GM21717 (cell line): ENCODE measurements around the gene ZMYND15.
A peak's percentile ranks its signal among the peaks of the same experiment; 100 is the strongest.
"Not testable (repeated sequence)": the region's sequence is repeated elsewhere in the genome, so short reads cannot be mapped to it uniquely, and the experiment has no call there.

Source experiments
- ATAC-seq: cut with Tn5 transposase; IDR thresholded peaks from one replicate; pipeline ENCODE4 v1.9.1; 2021; ENCODE audit warnings: mild to moderate bottlenecking, moderate library complexity; ENCODE audit not compliant: unreplicated experiment

ZMYND15 gene, protein sequence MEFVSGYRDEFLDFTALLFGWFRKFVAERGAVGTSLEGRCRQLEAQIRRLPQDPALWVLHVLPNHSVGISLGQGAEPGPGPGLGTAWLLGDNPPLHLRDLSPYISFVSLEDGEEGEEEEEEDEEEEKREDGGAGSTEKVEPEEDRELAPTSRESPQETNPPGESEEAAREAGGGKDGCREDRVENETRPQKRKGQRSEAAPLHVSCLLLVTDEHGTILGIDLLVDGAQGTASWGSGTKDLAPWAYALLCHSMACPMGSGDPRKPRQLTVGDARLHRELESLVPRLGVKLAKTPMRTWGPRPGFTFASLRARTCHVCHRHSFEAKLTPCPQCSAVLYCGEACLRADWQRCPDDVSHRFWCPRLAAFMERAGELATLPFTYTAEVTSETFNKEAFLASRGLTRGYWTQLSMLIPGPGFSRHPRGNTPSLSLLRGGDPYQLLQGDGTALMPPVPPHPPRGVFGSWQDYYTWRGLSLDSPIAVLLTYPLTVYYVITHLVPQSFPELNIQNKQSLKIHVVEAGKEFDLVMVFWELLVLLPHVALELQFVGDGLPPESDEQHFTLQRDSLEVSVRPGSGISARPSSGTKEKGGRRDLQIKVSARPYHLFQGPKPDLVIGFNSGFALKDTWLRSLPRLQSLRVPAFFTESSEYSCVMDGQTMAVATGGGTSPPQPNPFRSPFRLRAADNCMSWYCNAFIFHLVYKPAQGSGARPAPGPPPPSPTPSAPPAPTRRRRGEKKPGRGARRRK

DNA sequence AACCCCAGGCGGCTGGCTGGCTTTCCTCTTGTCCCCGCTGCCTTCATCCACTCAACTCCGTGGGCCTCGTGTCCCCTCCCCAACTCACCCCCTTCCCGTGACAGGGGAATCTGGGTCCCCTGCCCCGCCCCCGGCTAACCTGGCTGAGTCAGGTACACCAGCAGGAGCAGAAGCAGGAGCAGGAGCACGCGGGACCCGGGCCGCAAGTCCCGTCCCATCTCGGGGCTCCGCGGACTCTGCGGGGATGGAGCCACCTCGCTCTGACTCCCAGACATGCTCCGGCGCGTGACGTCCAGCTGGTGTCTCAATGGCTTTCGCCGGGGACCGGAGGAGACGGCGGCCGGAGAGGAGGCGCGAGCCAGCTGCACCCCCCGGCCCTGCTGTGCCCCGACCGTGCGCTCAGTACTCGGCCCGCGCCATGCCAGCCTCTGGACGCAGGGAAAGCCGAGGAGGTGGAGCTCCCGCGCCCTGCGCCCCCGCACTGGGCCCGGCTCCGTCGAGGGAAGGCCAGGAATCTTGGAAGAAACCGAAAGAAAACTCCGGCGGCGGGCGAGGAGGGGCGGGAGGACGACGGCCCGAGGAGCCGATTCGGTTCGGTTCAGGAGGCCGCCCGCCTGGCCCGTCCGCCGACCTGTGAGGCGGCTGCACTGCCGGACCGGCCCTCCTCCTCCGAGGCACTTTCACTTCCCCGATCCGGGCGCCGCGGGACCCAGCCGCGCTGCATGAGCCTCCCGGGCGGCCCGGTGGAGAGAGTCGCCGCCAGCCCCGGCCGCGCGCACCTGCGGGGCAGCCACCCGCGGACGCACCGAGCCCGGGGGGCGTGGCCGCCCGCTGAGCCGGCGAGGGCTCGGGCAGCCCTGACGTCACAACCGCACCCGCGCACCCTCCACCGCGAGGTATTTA lies at the start of gene ZMYND15, which contains the start of gene CXCL16:
ZMYND15 (plus strand) TSS at position 712 of the 903 bp plus-strand sequence. CDS start 716 bp downstream, outside the sequence.
CXCL16 (minus strand) TSS at position 807 of the 903 bp plus-strand sequence; CDS start at position 218, 589 bp downstream.
- no peak for ATAC-seq

DNA sequence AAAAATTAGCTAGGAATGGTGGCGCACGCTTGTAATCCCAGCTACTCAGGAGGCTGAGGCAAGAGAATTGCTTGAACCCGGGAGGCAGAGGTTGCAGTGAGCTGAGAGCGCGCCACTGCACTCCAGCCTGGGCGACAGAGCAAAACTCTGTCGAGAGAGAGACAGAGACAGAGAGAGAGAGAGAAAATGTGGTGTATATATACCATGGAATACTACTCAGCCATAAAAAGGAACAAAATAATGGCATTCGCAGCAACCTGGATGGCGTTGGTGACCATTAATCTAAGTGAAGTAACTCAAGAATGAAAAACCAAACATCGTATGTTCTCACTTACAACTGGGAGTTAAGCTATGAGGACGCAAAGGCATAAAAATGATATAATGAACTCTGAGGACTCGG lies 49.8 kb upstream of the ZMYND15 start:
- ATAC-seq, result not testable (repeated sequence)

DNA sequence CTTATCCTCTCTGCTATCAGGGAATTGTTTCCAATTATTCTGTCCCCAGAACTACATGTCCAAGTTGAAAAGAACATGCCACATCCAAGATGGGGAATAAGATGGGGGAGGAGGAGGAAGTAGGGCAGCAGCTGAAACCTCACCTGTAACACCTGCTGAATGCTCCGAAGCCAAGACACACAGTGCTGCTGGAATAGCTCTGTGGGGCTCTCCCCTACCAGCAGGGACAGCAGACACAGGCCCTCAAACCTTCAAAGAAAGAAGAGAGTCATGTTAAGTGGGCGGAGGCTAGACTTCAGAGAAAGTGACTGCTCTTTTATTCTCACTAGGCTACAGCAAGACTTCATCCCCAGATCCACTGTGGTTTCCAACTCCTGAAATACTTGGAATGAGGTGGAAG lies 48.9 kb upstream of the ZMYND15 start:
- no peak for ATAC-seq

DNA sequence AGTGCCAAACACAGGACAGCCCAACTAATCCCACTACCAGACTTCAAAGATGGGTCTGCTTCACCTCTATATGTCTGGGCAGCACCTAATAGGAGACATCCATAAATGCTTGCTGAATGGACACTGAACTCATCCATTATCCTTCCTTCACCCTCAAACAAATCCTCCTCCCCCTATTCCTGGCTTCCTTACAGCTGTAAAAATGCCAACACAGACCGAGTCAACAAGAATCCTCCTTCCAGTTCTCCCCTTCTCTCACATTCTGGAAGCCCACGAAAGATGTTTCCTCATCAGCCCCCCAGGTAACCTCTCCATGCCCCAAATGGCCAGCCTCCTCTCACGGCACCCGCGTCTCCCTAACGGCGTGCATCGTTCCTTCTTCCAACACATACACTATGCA lies 47.9 kb upstream of the ZMYND15 start:
- ATAC-seq, result no peak

DNA sequence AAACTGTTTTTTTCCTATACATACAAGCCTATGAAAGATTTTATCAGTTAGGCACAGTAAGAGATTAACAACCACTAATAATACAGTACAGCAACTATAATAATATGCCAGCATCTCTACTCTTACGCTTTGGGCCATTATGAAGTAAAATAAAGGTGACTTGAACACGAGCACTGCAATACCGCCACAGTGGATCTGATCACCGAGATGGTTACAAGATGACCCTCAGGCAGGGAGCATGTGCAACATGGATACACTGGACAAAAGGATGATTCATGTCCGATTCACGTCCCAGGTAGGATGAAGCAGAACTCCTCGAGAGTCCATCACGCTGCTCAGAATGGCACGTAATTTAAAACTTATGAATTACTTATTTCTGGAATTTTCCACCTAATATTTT lies 46.2 kb upstream of the ZMYND15 start:
- no peak for ATAC-seq

DNA sequence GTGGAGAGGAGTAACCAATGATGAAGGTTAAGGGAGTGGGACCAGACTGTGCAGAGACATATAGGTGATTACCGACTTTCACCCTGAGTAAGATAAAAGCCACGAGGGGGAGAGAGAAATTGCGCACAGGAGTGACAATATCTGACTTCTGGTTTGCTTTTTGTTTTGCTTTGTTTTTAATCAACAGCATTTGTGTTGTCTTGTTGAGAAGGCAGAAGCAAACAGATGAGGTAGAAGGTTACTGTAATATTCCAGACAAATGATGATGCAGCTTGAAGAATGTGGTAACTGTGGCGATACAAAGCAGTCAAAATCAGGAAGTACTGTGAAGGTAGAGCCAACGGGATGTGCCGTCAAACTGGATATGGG lies 43.2 kb upstream of the ZMYND15 start:
- ATAC-seq, result no peak

DNA sequence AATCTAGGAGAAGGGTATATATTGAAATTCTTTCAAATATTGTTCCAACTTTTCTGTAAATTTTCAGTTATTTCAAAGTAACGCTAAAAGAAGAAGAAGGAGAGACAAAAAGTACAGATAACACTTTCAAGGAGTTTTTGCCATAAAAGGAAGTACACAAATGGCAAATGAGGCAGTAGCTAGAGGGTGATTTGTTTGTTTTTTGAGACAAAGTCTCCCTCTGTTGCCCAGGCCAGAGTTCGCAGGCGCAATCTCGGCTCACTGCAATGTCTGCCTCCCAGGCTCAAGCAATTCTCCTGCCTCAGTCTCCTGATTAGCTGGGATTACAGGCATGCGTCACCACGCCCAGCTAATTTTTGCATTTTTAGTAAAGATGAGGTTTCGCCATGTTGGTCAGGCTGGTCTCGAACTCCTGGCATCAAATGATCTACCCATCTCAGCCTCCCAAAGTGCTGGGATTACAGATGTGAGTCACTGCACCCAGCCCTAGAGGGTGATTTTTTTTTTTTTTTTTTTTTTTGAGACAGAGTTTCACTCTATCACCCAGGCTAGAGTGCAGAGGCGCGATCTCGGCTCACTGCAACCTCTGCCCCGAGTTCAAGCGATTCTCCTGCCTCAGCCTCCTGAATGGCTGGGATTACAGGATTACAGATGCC lies 40.1 kb upstream of the ZMYND15 start:
- not testable (repeated sequence) for ATAC-seq

DNA sequence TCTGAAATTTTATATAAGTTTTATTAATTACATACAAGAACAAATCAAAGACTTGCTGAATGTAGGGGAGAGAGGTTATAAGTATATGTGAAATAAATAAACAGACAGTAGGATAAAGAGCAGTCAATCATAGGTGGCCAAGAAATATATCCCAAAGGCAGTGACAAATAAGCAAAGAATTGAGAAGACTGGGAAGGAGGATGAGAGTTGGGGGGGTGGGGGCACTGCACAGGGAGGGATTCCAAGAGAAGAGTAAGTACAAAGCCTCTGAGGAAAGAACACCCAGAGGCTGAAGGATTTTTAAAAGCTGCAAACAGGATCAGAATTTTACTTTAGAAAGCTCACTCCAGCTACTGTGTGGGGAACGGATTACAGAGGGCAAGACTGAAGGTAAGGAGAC lies 38.5 kb upstream of the ZMYND15 start:
- no peak for ATAC-seq

DNA sequence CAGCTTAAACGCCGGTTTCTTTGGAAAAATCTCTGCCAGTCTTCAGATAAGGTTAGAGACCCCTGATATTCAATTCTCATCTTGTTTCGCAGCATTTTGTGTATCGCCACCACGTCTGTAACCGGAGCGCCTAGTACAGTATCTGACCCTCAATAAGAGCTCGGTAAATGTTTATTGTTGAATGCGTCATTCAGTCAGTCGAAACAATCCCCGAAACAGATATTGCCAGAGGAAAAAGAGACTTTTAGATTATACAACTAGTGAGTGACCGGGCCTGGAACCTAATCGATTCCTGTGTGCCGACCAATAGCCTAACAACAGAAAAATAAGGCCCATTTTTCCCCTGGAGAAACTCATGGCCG lies 36.3 kb upstream of the ZMYND15 start:
- ATAC-seq, result no peak

DNA sequence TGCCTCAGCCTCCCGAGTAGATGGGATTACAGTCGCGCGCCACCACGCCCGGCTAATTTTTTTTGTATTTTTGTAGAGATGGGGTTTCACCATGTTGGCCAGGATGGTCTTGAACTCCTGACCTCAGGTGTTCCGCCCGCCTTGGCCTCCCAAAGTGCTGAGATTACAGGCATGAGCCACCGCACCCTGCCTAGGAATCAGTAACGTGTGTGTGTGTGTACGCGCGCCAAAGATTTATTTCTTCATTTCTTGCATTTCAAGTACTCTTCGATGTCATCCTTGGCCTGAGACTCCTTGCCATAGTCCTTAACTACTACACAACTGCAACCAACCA lies 35.1 kb upstream of the ZMYND15 start:
- not testable (repeated sequence) for ATAC-seq

DNA sequence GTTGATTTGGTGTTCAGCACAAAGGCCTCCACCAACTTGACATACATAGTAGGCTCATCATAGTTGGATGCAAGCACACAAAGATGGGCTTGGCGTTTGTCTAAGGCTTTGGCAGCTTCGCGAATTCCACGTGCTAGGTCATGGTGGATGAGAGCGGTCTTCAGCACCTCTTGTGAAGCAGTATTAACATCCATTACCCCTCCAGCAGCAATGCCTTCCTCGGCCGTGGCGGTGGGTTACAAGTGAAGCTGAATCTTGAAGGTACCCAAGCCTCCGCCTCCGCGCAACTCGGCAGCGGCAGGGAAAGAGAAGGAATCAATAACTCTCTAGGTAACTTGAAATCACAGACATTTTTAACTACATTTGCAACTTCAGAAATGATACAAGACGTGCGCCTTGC lies 34.6 kb upstream of the ZMYND15 start:
- ATAC-seq, result no peak

DNA sequence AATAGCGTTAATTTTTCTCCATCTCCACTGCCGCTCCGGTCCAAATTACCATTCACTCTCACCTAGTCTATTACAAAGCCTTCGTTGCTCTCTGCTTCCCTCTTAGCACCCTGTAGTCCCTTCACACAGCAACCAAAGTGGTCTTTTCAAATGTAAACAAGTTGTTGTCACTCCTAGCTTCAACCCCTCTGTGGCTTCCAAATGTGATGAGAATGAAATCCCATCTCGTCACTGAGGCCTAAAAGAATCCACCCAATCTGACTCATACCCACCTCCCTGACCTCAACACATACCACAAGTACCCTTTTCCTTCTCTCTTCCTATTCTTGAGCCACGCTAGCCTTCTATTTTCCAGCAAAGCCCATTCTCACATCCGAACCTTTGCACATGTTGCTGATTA lies 33.5 kb upstream of the ZMYND15 start:
- ATAC-seq, result no peak

DNA sequence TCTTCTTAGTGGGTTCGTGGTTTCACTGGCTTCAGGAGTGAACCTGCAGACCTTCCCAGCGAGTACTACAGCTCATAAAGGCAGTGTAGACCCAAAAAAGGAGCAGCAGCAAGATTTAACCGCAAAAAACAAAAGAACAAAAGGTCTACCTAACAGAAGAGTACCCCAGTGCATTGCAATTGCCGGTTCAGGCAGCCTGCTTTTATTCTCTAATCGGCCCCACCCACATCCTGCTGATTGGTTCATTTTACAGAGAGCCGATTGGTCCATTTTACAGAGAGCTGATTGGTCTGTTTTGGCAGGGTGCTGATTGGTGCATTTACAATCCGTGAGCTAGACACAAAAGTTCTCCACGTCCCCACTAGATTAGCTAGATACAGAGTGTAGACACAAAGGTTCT lies 31.2 kb upstream of the ZMYND15 start:
- ATAC-seq, result no peak

DNA sequence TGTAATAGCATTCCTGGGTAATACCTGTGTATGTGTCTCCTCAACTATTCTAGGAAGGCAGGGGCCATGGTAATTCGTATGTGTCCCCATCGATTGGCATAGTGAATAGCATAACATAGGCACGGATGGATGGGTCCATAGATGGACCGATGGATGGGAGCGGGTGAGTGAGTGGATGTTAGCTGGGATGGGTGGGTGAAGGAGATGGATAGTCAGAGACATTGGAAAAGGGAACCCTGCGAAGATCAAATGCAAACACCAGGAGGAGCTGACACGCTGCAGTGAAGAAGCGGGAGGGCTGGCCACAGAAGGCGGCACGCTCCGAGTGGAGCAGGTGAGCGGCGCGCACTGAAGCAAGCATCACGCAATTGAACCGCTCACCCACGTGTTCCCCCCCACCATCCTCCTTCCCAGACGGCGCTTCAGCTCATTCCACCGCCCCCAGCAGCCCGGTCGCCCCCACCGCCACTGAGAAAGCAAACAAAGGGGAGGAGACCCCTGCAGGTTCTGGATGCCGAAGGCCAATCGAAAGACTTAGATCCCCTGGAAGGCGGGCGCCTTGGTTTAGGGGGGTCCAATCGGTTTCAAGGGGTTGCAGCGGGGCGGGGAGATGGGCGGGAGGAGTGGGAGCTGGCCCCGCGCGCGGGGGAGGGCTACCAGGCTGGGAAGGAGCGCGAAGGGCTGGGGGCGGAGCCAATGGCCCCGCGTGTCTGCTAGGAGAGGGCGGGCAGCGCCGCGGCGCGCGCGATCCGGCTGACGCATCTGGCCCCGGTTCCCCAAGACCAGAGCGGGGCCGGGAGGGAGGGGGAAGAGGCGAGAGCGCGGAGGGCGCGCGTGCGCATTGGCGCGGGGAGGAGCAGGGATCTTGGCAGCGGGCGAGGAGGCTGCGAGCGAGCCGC lies 29.6 kb upstream of the ZMYND15 start, which contains the start of gene ARRB2:
ARRB2 (plus strand) TSS at position 839 of the 899 bp plus-strand sequence. CDS start 90 bp downstream, outside the sequence.
- ATAC-seq, result peak; percentile 51

DNA sequence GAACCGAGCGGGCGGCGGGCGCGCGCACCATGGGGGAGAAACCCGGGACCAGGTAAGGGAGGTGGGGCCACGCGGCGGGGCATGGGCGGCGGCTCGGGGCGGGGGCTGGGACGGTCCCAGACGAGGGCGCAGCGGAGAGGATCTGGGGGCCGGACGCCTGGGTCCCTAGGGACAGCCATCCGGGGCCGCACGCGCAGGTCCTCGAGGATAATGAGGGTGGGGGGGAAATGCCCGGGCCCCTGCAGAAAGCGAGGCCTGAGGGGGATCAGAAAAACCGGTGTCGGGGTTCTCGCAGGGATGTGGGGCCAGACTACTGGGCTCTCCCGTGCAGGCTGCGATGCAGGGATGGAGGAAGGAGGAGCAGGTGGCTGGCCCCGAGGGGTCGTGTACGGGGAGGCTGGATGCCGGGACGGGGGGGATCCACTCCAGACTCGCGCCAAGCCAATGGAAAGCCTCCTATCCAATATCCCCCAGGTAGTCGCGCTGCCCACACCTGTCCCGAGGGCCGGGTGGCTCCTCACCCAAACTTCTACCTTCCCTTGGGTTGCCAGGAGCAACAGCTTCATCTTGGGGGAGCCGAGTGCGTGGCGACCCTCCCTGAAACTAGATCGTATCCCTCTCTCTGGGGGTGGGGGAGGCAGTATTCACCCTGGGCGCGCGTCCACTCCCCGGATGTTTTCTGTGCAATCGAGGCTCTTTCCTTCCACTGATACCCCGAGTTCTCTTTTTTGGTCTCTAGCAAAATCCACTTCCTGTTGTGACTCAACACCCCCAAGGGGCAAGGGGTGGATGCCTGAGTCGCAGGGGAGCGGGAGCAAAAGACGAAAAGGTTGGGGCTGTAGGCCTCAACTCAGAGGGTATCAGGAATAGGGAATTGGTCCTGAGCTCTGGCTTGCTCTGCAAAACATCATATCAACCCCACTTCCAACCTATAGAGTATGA lies 28.7 kb upstream of the ZMYND15 start:
- peak; percentile 51 for ATAC-seq

DNA sequence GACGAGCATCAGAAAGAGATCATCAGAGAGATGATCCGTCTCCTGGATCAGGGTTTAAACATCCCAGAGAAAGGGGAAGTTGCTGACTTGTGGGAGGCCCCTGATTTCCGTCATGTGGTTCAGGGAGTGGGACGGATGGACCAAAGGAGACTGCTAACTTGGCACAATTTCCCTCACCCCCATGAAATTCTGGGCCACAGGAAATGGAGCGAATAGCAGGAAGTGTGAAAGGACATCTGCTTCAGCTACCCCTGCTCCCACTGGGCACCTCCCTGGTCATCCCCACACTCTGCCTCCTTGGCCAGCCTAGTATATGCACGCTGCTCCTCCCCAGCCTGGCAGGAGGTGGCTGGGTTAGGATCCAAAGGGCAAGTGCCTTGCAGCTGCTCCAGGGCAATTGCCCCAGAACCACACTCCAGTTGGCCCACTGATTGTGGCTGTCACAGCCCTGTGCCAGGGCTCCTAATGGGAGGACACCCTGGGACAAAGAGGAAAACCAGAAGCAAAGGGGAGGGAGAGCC lies 27.9 kb upstream of the ZMYND15 start:
- no peak for ATAC-seq

DNA sequence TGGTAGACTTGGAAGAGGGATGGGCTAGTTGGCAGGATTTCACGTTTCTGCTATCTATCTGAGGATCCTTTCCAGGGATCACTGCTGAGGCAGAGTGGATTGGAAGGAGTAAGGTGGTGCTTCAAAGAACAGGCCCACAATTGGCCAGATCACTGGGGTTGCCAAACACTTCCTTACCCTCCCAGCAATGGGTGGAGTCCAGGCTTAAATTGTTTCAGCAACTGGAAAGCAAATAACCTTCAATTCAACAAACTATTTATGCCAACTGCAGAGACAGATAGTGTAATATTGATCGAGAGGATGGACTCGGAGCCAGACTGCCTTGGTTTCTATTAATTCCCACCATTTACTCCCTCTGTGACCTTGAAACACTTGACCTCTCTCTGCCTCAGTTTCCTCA lies 27.1 kb upstream of the ZMYND15 start:
- ATAC-seq, result no peak

DNA sequence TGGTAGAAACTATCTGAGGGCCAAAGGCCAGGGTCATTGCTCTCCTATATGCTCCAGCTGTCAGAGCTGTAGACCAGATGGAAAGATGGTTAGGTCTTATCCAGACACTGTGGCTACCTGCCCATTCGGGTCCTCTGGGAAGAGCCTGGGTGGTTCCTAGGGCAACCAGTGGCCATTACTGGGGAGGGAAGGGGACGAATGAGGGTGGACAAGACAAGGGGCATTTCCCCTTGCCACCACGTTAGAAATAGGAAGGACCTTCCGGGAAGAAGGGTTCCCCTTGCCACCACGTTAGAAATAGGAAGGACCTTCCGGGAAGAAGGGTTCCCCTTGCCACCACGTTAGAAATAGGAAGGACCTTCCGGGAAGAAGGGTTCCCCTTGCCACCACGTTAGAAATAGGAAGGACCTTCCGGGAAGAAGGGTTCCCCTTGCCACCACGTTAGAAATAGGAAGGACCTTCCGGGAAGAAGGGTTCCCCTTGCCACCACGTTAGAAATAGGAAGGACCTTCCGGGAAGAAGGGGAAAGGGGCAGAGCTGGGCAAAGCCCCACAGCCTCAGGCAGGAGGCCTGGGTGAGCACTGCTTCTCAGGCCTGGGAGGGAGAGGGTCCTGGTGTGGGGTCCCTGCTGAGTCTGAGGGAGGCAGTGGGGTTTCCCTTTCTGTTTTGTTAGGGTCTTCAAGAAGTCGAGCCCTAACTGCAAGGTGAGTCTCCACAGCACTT lies 25.1 kb upstream of the ZMYND15 start:
- ATAC-seq, result not testable (repeated sequence)
